Adrenal gland (tissue), 5 donors: ENCODE measurements around the gene NEUROD6.

Source experiments
- CTCF ChIP-seq, 6 experiments: fragments of 450-650 bp in 4 of 6; fragments of 200-600 bp in 2 of 6; sonication (generic) in 1 of 6; IDR thresholded peaks; 1 replicate in 5 of 6; 2 replicates in 1 of 6; pipeline versions ENCODE4 v1.5.1 to v1.8.0; 2016 to 2021; ENCODE audit warnings: antibody characterized with exemption in 6 of 6, mild to moderate bottlenecking in 2 of 6, moderate library complexity in 1 of 6
- POLR2A ChIP-seq, 2 donors: fragments of 450-650 bp; IDR thresholded peaks; one replicate each; pipeline ENCODE4 v1.6.1; 2017; ENCODE audit warnings: antibody characterized with exemption in 2 of 2, mild to moderate bottlenecking in 2 of 2, moderate library complexity in 1 of 2
- donor health status: DM: no; HTN: no; CAD: no.

GRCh38 chr7:31315758-31316157 lies 24.8 kb downstream of the NEUROD6 start:
- TF ChIP-seq CTCF (IDR thresholded peaks at IDR 0.05) = no peak
- no peak for TF ChIP-seq POLR2A (IDR thresholded peaks at IDR 0.05)
